WI38 (cell line): ENCODE results near the gene DST.

Experiments
- H3K4me3 ChIP-seq: 2 replicates; pipeline ENCODE4 v1.5.1; 2011; ENCODE audit warnings: low read depth, mild to moderate bottlenecking, control low read depth, low read length
- CTCF ChIP-seq: IDR thresholded peaks from 2 replicates; pipeline ENCODE4 v1.5.1; 2012; ENCODE audit warnings: low read depth, mild to moderate bottlenecking, control low read depth, low read length

Gene DST

GRCh38 chr6:56687551-56687950, 44.9 kb upstream of the DST start:
- no peak overlapping the region for H3K4me3 ChIP-seq
- TF ChIP-seq CTCF, result no peak

- no peak for TF ChIP-seq CTCF
- no peak overlapping the region for H3K4me3 ChIP-seq
Observed at GRCh38 chr6:56686429-56686828, 43.7 kb upstream of the DST start.

- no peak for TF ChIP-seq CTCF
- H3K4me3 ChIP-seq, result no peak overlapping the region
Observed at GRCh38 chr6:56685994-56686393, 43.3 kb upstream of the DST start.

GRCh38 chr6:56685102-56685733, 42.5 kb upstream of the DST start:
- TF ChIP-seq CTCF, result no peak

GRCh38 chr6:56684342-56685101, 41.8 kb upstream of the DST start:
- no peak for TF ChIP-seq CTCF

More at GRCh38 chr6:56685102-56685733, 42.5 kb upstream of the DST start:
- no peak overlapping the region for H3K4me3 ChIP-seq

GRCh38 chr6:56683882-56684281, 41.2 kb upstream of the DST start:
- no peak overlapping the region for H3K4me3 ChIP-seq
- no peak for TF ChIP-seq CTCF

More at GRCh38 chr6:56684342-56685101, 41.8 kb upstream of the DST start:
- no peak overlapping the region for H3K4me3 ChIP-seq

GRCh38 chr6:56682635-56683034, 39.9 kb upstream of the DST start:
- H3K4me3 ChIP-seq, result no peak overlapping the region
- no peak for TF ChIP-seq CTCF
